Neural progenitor cell (in vitro differentiated cells): Measurements from ENCODE around the gene DPRX. TPM values are rescaled to one million over a fixed set of nuclear protein-coding genes. Genes with fewer than 3 reads are reported as not detected.

Experiments used
- DNase-seq: peaks from one replicate; pipeline ENCODE4 v3.0.0-alpha.2; 2016; ENCODE audit warnings: low spot score
- H2AFZ ChIP-seq: fragments of 200-600 bp; sonication (generic); replicated peaks from 2 replicates; pipeline ENCODE4 v1.6.1; 2016; ENCODE audit warnings: antibody characterized with exemption
- H3F3A ChIP-seq: fragments of 200-600 bp; sonication (generic); 2 replicates; pipeline ENCODE4 v1.6.1; 2016; ENCODE audit warnings: antibody characterized with exemption, low read depth
- H3K27ac ChIP-seq: fragments of 200-600 bp; sonication (generic); 2 replicates; pipeline ENCODE4 v1.5.1; 2016; ENCODE audit warnings: mild to moderate bottlenecking
- H3K27me3 ChIP-seq: fragments of 200-600 bp; sonication (generic); 2 replicates; pipeline ENCODE4 v1.6.1; 2016; ENCODE audit warnings: mild to moderate bottlenecking, moderate library complexity
- H3K36me3 ChIP-seq: fragments of 200-600 bp; sonication (generic); 2 replicates; pipeline ENCODE4 v1.5.1; 2016
- H3K4me1 ChIP-seq: fragments of 200-600 bp; sonication (generic); 2 replicates; pipeline ENCODE4 v1.6.1; 2016; ENCODE audit warnings: mixed run types
- H3K4me2 ChIP-seq: fragments of 200-600 bp; sonication (generic); 2 replicates; pipeline ENCODE4 v1.6.1; 2016
- H3K4me3 ChIP-seq: fragments of 200-600 bp; sonication (generic); 2 replicates; pipeline ENCODE4 v1.5.1; 2016
- H3K79me2 ChIP-seq: fragments of 200-600 bp; sonication (generic); 2 replicates; pipeline ENCODE4 v1.6.1; 2016; ENCODE audit warnings: low read depth
- H3K9ac ChIP-seq: fragments of 200-600 bp; sonication (generic); 2 replicates; pipeline ENCODE4 v1.6.1; 2016
- H3K9me3 ChIP-seq: fragments of 200-600 bp; sonication (generic); 2 replicates; pipeline ENCODE4 v1.5.1; 2016; ENCODE audit warnings: low read depth
- H4K20me1 ChIP-seq: fragments of 200-600 bp; sonication (generic); 2 replicates; pipeline ENCODE4 v1.6.1; 2016; ENCODE audit warnings: low read depth
- H3K27ac Mint-ChIP-seq: 3 replicates; pipeline ENCODE4 v1.8.0; 2021; ENCODE audit warnings: mixed read lengths
- H3K27me3 Mint-ChIP-seq: 2 replicates; pipeline ENCODE4 v1.8.0; 2022; ENCODE audit warnings: low read depth, mild to moderate bottlenecking, inconsistent platforms, moderate library complexity, mixed read lengths; ENCODE audit not compliant: insufficient read depth
- H3K36me3 Mint-ChIP-seq: 3 replicates; pipeline ENCODE4 v1.8.0; 2021; ENCODE audit warnings: mixed read lengths
- H3K4me1 Mint-ChIP-seq: 3 replicates; pipeline ENCODE4 v1.8.0; 2021; ENCODE audit warnings: mixed read lengths
- H3K4me3 Mint-ChIP-seq: 3 replicates; pipeline ENCODE4 v1.8.0; 2021; ENCODE audit warnings: mild to moderate bottlenecking, moderate library complexity, mixed read lengths
- H3K9me3 Mint-ChIP-seq: 3 replicates; pipeline ENCODE4 v1.8.0; 2020; ENCODE audit warnings: mixed read lengths
- CTCF ChIP-seq: fragments of 200-600 bp; sonication (generic); IDR thresholded peaks from 2 replicates; pipeline ENCODE4 v1.5.1; 2017; ENCODE audit warnings: antibody characterized with exemption, mild to moderate bottlenecking
- EZH2 ChIP-seq: fragments of 200-600 bp; sonication (generic); IDR thresholded peaks from 2 replicates; pipeline ENCODE4 v1.6.1; 2017; ENCODE audit warnings: antibody characterized with exemption, mild to moderate bottlenecking, moderate library complexity
- EZH2phosphoT487 ChIP-seq: fragments of 200-600 bp; sonication (generic); IDR thresholded peaks from 2 replicates; pipeline ENCODE4 v1.6.1; 2017; ENCODE audit warnings: antibody characterized with exemption
- total RNA-seq: library from RNA; depleted of rRNA; stranded (reverse); fragments of >200 nt; gene quantifications from 2 replicates; pipeline ENCODE4 v1.2.3, GENCODE V29; 2015; ENCODE audit warnings: low replicate concordance

The DPRX gene
- total RNA-seq, 1 donor from 2014 or later = not detected

- no peak overlapping the region for H3K4me3 Mint-ChIP-seq
- no peak overlapping the region for H3K27ac Mint-ChIP-seq
- Histone ChIP-seq H3K4me1 (peaks cover 14% of the 10 kb centered on the region), H4K20me1 (no peaks in the 10 kb centered on the region), H3F3A (peaks cover 20% of the 10 kb centered on the region), H3K79me2 (no peaks in the 10 kb centered on the region), H3K4me3 (no peak overlapping the region), H3K9ac (no peak overlapping the region), H3K9me3 (peaks cover 12% of the 10 kb centered on the region), H2AFZ (peak overlapping the region; percentile 56), H3K4me2 (peak overlapping the region; percentile 8), H3K27ac (no peak overlapping the region), H3K27me3 (no peaks in the 10 kb centered on the region), H3K36me3 (no peaks in the 10 kb centered on the region)
- TF ChIP-seq EZH2phosphoT487 (no peak), CTCF (peak; percentile 72), EZH2 (no peak)
- DNase-seq = peak; percentile 80
- peaks cover 7% of the 10 kb centered on the region for H3K27me3 Mint-ChIP-seq
- H3K4me1 Mint-ChIP-seq = peaks cover 3% of the 10 kb centered on the region
- peaks cover 33% of the 10 kb centered on the region for H3K9me3 Mint-ChIP-seq
- no peaks in the 10 kb centered on the region for H3K36me3 Mint-ChIP-seq
Measured at GRCh38 chr19:53659292-53659691, 27.5 kb downstream of the DPRX start.

GRCh38 chr19:53660584-53660983 lies 28.8 kb downstream of the DPRX start:
- Histone ChIP-seq H3K4me1 (peaks cover 14% of the 10 kb centered on the region), H2AFZ (peak overlapping the region; percentile 38), H3K9ac (no peak overlapping the region), H3K27me3 (no peaks in the 10 kb centered on the region), H3K4me2 (peak overlapping the region; percentile 65), H3K79me2 (no peaks in the 10 kb centered on the region), H4K20me1 (no peaks in the 10 kb centered on the region), H3K9me3 (peaks cover 4% of the 10 kb centered on the region), H3F3A (peaks cover 25% of the 10 kb centered on the region), H3K4me3 (peak overlapping the region; percentile 19), H3K27ac (peak overlapping the region; percentile 26), H3K36me3 (no peaks in the 10 kb centered on the region)
- no peak for DNase-seq
- Mint-ChIP-seq H3K9me3 (peaks cover 22% of the 10 kb centered on the region), H3K27me3 (peaks cover 7% of the 10 kb centered on the region), H3K4me3 (no peak overlapping the region), H3K27ac (no peak overlapping the region), H3K36me3 (no peaks in the 10 kb centered on the region), H3K4me1 (peaks cover 3% of the 10 kb centered on the region)
- no peak for TF ChIP-seq CTCF
- TF ChIP-seq EZH2 = no peak
- TF ChIP-seq EZH2phosphoT487 = no peak

- no peak overlapping the region for H2AFZ ChIP-seq
- H3K9me3 Mint-ChIP-seq = peaks cover 17% of the 10 kb centered on the region
- no peak overlapping the region for H3K9ac ChIP-seq
- H3K4me1 Mint-ChIP-seq = peaks cover 3% of the 10 kb centered on the region
- no peaks in the 10 kb centered on the region for H3K36me3 Mint-ChIP-seq
- H3K27me3 Mint-ChIP-seq = peaks cover 5% of the 10 kb centered on the region
- H3K9me3 ChIP-seq = no peaks in the 10 kb centered on the region
- no peak overlapping the region for H3K27ac Mint-ChIP-seq
- H3K4me2 ChIP-seq = no peak overlapping the region
- no peaks in the 10 kb centered on the region for H3K27me3 ChIP-seq
- no peak overlapping the region for H3K4me3 ChIP-seq
- H3F3A ChIP-seq = peaks cover 30% of the 10 kb centered on the region
- no peak overlapping the region for H3K4me3 Mint-ChIP-seq
- no peaks in the 10 kb centered on the region for H3K79me2 ChIP-seq
- TF ChIP-seq EZH2 (no peak), CTCF (no peak), EZH2phosphoT487 (no peak)
- peaks cover 17% of the 10 kb centered on the region for H3K4me1 ChIP-seq
- no peaks in the 10 kb centered on the region for H4K20me1 ChIP-seq
- no peak for DNase-seq
- H3K27ac ChIP-seq = no peak overlapping the region
- H3K36me3 ChIP-seq = no peaks in the 10 kb centered on the region
Measured at GRCh38 chr19:53662209-53662608, 30.4 kb downstream of the DPRX start.
